CD14-positive monocyte (primary cell): ENCODE data around the gene ZNF846. TPM values are rescaled to one million over a fixed set of nuclear protein-coding genes. Genes with fewer than 3 reads are reported as not detected.
"Not testable (repeated sequence)": the region's sequence is repeated elsewhere in the genome, so short reads cannot be mapped to it uniquely, and the experiment has no call there.

ENCODE experiments used
- DNase-seq, 3 donors: peaks; one replicate each; pipeline ENCODE4 v3.0.0-alpha.2; 2011 to 2022
- H2AFZ ChIP-seq: 2 replicates; pipeline ENCODE4 v1.6.0; 2012; ENCODE audit warnings: mild to moderate bottlenecking, low read depth, low read length, inconsistent platforms; ENCODE audit not compliant: insufficient read depth, poor library complexity, severe bottlenecking
- H3K27ac ChIP-seq, 2 donors: 1 replicate in 1 of 2; 2 replicates in 1 of 2; pipeline ENCODE4 v1.5.1; 2012 to 2013; ENCODE audit warnings: low read length in 2 of 2, control low read depth in 1 of 2, inconsistent platforms in 1 of 2, low read depth in 1 of 2, mild to moderate bottlenecking in 1 of 2
- H3K27me3 ChIP-seq, 2 donors: one replicate each; pipeline versions ENCODE4 v1.6.0 to v1.6.1; 2011 to 2013; ENCODE audit warnings: low read length in 2 of 2; ENCODE audit not compliant: control insufficient read depth in 2 of 2, insufficient read depth in 2 of 2
- H3K36me3 ChIP-seq, 2 donors: replicated peaks in 1 of 2; 1 replicate in 1 of 2; 2 replicates in 1 of 2; pipeline versions ENCODE4 v1.5.1 to v1.6.1; 2012 to 2013; ENCODE audit warnings: low read length in 2 of 2, control low read depth in 1 of 2, inconsistent platforms in 1 of 2, mild to moderate bottlenecking in 1 of 2; ENCODE audit not compliant: insufficient read depth in 2 of 2, control insufficient read depth in 1 of 2
- H3K4me1 ChIP-seq, 2 donors: 1 replicate in 1 of 2; 2 replicates in 1 of 2; pipeline versions ENCODE4 v1.5.1 to v1.6.1; 2012 to 2013; ENCODE audit warnings: low read length in 2 of 2, control low read depth in 1 of 2, inconsistent platforms in 1 of 2, mild to moderate bottlenecking in 1 of 2, moderate library complexity in 1 of 2; ENCODE audit not compliant: insufficient read depth in 2 of 2, control insufficient read depth in 1 of 2
- H3K4me2 ChIP-seq: replicated peaks from 2 replicates; pipeline ENCODE3; 2012; ENCODE audit warnings: low read length, moderate library complexity, mild to moderate bottlenecking; ENCODE audit not compliant: poor library complexity, severe bottlenecking; ENCODE audit errors: extremely low read depth
- H3K4me3 ChIP-seq, 3 experiments: fragments of 200-600 bp in 1 of 3; sonication (generic) in 1 of 3; replicated peaks in 1 of 3; 1 replicate in 2 of 3; 2 replicates in 1 of 3; pipeline ENCODE4 v1.5.1; 2011 to 2013; ENCODE audit warnings: low read length in 3 of 3, mild to moderate bottlenecking in 3 of 3, control low read depth in 2 of 3, low read depth in 2 of 3, inconsistent platforms in 1 of 3, moderate library complexity in 1 of 3
- H3K79me2 ChIP-seq: 2 replicates; pipeline ENCODE4 v1.6.0; 2012; ENCODE audit warnings: mild to moderate bottlenecking, control low read depth, inconsistent platforms, low read length, moderate library complexity; ENCODE audit not compliant: insufficient read depth
- H3K9ac ChIP-seq: 2 replicates; pipeline ENCODE4 v1.6.0; 2017; ENCODE audit warnings: low read length, mild to moderate bottlenecking; ENCODE audit not compliant: insufficient read depth, poor library complexity, severe bottlenecking
- H3K9me3 ChIP-seq, 2 donors: replicated peaks in 1 of 2; 1 replicate in 1 of 2; 2 replicates in 1 of 2; pipeline versions ENCODE4 v1.5.1 to v1.6.1; 2012 to 2013; ENCODE audit warnings: low read length in 2 of 2, control low read depth in 1 of 2; ENCODE audit not compliant: control insufficient read depth in 1 of 2, insufficient read depth in 1 of 2
- H4K20me1 ChIP-seq: 2 replicates; pipeline ENCODE4 v1.6.0; 2012; ENCODE audit warnings: mild to moderate bottlenecking, low read length, control low read depth, moderate library complexity; ENCODE audit not compliant: insufficient read depth
- H3K27ac Mint-ChIP-seq, 7 donors: one replicate each; pipeline ENCODE4 v1.8.0; 2020; ENCODE audit warnings: mild to moderate bottlenecking in 7 of 7, mixed read lengths in 7 of 7, moderate library complexity in 6 of 7, inconsistent platforms in 2 of 7
- H3K27me3 Mint-ChIP-seq, 3 donors: one replicate each; pipeline ENCODE4 v1.8.0; 2021 to 2022; ENCODE audit warnings: low read depth in 3 of 3, mild to moderate bottlenecking in 3 of 3, mixed read lengths in 3 of 3, moderate library complexity in 3 of 3, inconsistent platforms in 1 of 3
- H3K36me3 Mint-ChIP-seq, 2 donors: one replicate each; pipeline ENCODE4 v1.8.0; 2020; ENCODE audit warnings: mixed read lengths in 2 of 2, inconsistent platforms in 1 of 2, mild to moderate bottlenecking in 1 of 2
- H3K4me1 Mint-ChIP-seq: one replicate; pipeline ENCODE4 v1.8.0; 2020; ENCODE audit warnings: mild to moderate bottlenecking, mixed read lengths
- H3K4me3 Mint-ChIP-seq, 2 donors: one replicate each; pipeline ENCODE4 v1.8.0; 2020; ENCODE audit warnings: mild to moderate bottlenecking in 2 of 2, mixed read lengths in 2 of 2, moderate library complexity in 1 of 2
- H3K9me3 Mint-ChIP-seq, 7 donors: one replicate each; pipeline ENCODE4 v1.8.0; 2020 to 2022; ENCODE audit warnings: mixed read lengths in 7 of 7, mild to moderate bottlenecking in 6 of 7, moderate library complexity in 6 of 7, inconsistent platforms in 2 of 7
- CTCF ChIP-seq: fragments of 200-600 bp; IDR thresholded peaks from one replicate; pipeline ENCODE4 v1.8.0; 2022; ENCODE audit warnings: antibody characterized with exemption, mild to moderate bottlenecking
- WGBS: methylation state at CpG from one replicate; pipeline ENCODE4 v1.1.5; 2013; ENCODE audit warnings: missing lambda C conversion rate; ENCODE audit not compliant: insufficient coverage; 5-methylcytosine and 5-hydroxymethylcytosine counted together
- intact Hi-C, 2 donors: fragments of 100-400 bp; cut with micrococcal nuclease; formaldehyde crosslinking; loops; one replicate each; pipeline versions ENCODE4 v1.15.0 to v1.15.1; 2023
- polyA plus RNA-seq, 3 donors: library from polyadenylated mRNA; depleted of rRNA in 1 of 3; unstranded in 2 of 3; stranded (reverse) in 1 of 3; fragments of 300-500 nt in 2 of 3; fragments of >200 nt in 1 of 3; fragmentation: Illumina TruSeq in 2 of 3; gene quantifications; 1 replicate in 2 of 3; 2 replicates in 1 of 3; pipeline ENCODE4 v1.2.3, GENCODE V29; 2012 to 2021

The ZNF846 gene
- polyA plus RNA-seq, 3 donors = 2.5 to 6.9 (median 6.5) TPM

GRCh38 chr19:9729162-9729561, 39.4 kb downstream of the ZNF846 start:
- Histone ChIP-seq H3K36me3 (no peaks in the 10 kb centered on the region), H3K27me3 (no peaks in the 10 kb centered on the region), H3K4me1 (no peaks in the 10 kb centered on the region), H3K9me3 (peaks cover 5 to 13% of the 10 kb centered on the region in 2 donors), H3K27ac (no peak overlapping the region), H3K4me2 (no peak overlapping the region), H3K79me2 (no peaks in the 10 kb centered on the region), H3K4me3 (no peak overlapping the region), H3K9ac (no peak overlapping the region), H2AFZ (no peak overlapping the region), H4K20me1 (no peaks in the 10 kb centered on the region)
- Mint-ChIP-seq H3K36me3 (no peaks in the 10 kb centered on the region), H3K4me1 (peaks cover 3% of the 10 kb centered on the region), H3K9me3 (peaks cover 0 to 22% (median 10%) of the 10 kb centered on the region in 7 donors), H3K27ac (no peak overlapping the region), H3K27me3 (peaks cover 0 to 6% (median 0%) of the 10 kb centered on the region in 3 donors), H3K4me3 (no peak overlapping the region)
- no peak for TF ChIP-seq CTCF
- no peak for DNase-seq
- no CpG with 5 or more reads among the region's 4 CpGs for WGBS
- intact Hi-C loops = no loop called here

GRCh38 chr19:9727644-9728043, 40.9 kb downstream of the ZNF846 start:
- Histone ChIP-seq H2AFZ (no peak overlapping the region), H3K36me3 (no peaks in the 10 kb centered on the region), H3K4me2 (no peak overlapping the region), H3K4me1 (peaks cover 0 to 1% of the 10 kb centered on the region in 2 donors), H3K27ac (no peak overlapping the region), H3K4me3 (no peak overlapping the region), H3K79me2 (no peaks in the 10 kb centered on the region), H3K27me3 (no peaks in the 10 kb centered on the region), H4K20me1 (no peaks in the 10 kb centered on the region), H3K9ac (no peak overlapping the region), H3K9me3 (peaks cover 5 to 14% of the 10 kb centered on the region in 2 donors)
- peaks cover 6% of the 10 kb centered on the region for H3K4me1 Mint-ChIP-seq
- no peak for TF ChIP-seq CTCF
- no peak overlapping the region for H3K27ac Mint-ChIP-seq
- H3K27me3 Mint-ChIP-seq = peaks cover 0 to 6% (median 0%) of the 10 kb centered on the region in 3 donors
- no peaks in the 10 kb centered on the region for H3K36me3 Mint-ChIP-seq
- peaks cover 0 to 25% (median 12%) of the 10 kb centered on the region in 7 donors for H3K9me3 Mint-ChIP-seq
- DNase-seq = no peak
- intact Hi-C loops = no loop called here
- 90% methylated on average over 2 of the region's 3 CpGs for WGBS
- H3K4me3 Mint-ChIP-seq = no peak overlapping the region

GRCh38 chr19:9725508-9726201, 42.9 kb downstream of the ZNF846 start:
- H3K27ac ChIP-seq, H3K4me3 ChIP-seq, H3K4me2 ChIP-seq, H3K27ac Mint-ChIP-seq, H3K36me3 Mint-ChIP-seq, H3K27me3 ChIP-seq, H3K4me3 Mint-ChIP-seq, H3K9ac ChIP-seq, DNase-seq, H4K20me1 ChIP-seq, H3K27me3 Mint-ChIP-seq, H3K79me2 ChIP-seq, intact Hi-C loops, H2AFZ ChIP-seq, H3K36me3 ChIP-seq: not testable (repeated sequence)
- 100% methylated on average over 9 of the region's 13 CpGs for WGBS
- peaks cover 5 to 14% of the 10 kb centered on the region in 2 donors for H3K9me3 ChIP-seq
- peaks cover 4 to 17% of the 10 kb centered on the region in 2 donors for H3K4me1 ChIP-seq
- peaks cover 19% of the 10 kb centered on the region for H3K4me1 Mint-ChIP-seq
- peaks cover 0 to 25% (median 7%) of the 10 kb centered on the region in 7 donors for H3K9me3 Mint-ChIP-seq
